Fibroblast of pulmonary artery (primary cell): ENCODE data around the gene TTC34.

Experiments used
- DNase-seq: peaks from one replicate; pipeline ENCODE4 v3.0.0-alpha.2; 2010; ENCODE audit warnings: low read depth
- H3K4me3 ChIP-seq: replicated peaks from 2 replicates; pipeline ENCODE4 v1.5.1; 2011; ENCODE audit warnings: low read depth, mild to moderate bottlenecking, control low read depth, low read length, moderate library complexity
- TF ChIP-seq, protein P1 (sequence below): IDR thresholded peaks from 2 replicates; pipeline ENCODE4 v1.5.1; 2011; ENCODE audit warnings: mild to moderate bottlenecking, control low read depth, low read length, inconsistent platforms; ENCODE audit errors: missing control alignments

TTC34 gene

DNA sequence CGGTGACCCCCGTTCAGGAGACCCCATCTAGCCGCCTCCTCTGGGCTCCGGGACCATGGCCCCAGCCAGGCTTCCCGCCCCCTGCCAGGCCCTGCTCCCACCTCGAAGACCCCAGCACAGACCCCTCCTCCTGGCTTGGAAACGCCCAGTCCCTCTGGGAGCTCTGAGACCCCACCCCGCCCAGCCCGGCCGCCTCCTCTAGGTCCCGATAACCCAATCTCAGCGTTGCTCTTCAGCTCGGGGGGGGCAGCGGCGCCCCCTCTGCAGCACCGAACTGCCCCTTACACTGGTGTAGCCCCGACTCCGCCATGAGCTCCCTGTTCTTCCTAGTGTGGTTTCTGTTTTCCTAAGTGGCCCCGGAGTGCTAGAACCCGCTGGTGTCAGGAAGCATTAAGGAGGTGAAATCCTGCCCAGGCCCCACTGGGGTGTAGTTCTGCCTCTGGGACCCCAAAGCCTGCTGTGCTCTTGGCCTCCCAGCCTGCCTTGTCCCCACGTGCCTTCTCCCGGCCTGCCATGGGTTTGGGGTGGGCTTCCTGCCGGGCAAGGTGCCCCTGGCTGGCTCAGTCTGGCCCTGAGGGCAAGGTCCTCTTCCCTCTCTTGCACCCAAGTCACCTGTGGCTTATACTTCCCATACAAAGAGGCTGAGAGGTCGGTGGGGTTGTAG lies 157.9 kb downstream of the TTC34 start:
- TF ChIP-seq, protein P1, sequence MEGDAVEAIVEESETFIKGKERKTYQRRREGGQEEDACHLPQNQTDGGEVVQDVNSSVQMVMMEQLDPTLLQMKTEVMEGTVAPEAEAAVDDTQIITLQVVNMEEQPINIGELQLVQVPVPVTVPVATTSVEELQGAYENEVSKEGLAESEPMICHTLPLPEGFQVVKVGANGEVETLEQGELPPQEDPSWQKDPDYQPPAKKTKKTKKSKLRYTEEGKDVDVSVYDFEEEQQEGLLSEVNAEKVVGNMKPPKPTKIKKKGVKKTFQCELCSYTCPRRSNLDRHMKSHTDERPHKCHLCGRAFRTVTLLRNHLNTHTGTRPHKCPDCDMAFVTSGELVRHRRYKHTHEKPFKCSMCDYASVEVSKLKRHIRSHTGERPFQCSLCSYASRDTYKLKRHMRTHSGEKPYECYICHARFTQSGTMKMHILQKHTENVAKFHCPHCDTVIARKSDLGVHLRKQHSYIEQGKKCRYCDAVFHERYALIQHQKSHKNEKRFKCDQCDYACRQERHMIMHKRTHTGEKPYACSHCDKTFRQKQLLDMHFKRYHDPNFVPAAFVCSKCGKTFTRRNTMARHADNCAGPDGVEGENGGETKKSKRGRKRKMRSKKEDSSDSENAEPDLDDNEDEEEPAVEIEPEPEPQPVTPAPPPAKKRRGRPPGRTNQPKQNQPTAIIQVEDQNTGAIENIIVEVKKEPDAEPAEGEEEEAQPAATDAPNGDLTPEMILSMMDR = no peak
- DNase-seq = no peak
- peak overlapping the region; percentile 76 for H3K4me3 ChIP-seq

DNA sequence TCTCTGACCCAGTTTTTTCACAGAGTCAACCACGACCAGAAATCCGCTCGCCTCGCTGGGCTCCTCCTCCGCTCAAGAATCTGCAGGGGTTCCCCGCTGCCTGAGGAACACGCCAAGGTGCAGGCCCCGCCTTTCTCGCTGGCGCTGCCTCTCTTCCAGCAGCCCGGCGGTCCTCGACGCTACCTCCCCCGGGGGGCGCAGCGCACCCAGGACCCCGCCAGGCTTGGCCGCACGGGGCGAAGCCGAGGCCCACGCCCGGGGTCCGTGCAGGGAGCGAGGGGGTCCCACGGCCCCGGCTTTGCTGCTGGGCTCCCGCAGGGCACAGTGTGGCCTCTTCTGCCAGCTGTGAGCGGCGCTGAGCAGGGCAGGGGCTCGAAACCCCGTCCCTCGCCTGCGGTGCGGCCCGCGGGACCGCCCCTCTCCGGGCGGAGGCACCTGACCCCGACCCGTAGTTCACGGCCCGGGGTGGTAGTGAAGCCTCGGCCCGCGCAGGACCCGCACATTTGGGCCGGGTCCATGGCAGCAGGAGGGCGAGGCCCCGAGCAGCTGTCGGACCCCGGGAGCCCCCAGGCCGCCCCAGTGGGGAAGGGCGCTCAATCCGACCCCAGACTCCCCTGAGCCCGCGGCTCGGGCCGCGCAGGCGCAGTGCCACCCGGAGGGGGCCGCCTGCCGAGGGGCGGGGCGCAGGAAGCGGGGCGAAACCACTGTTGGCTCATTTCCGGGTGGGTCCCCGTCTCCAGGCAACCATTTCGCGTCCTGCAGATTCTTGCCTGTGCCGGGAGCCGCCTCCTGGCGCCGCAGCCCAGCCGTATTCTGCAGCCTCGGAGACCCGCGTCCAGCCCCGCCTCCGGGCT lies 158.7 kb downstream of the TTC34 start:
- TF ChIP-seq, protein P1 = peak; percentile 13
- DNase-seq = peak; percentile 91
- peak overlapping the region; percentile 76 for H3K4me3 ChIP-seq

DNA sequence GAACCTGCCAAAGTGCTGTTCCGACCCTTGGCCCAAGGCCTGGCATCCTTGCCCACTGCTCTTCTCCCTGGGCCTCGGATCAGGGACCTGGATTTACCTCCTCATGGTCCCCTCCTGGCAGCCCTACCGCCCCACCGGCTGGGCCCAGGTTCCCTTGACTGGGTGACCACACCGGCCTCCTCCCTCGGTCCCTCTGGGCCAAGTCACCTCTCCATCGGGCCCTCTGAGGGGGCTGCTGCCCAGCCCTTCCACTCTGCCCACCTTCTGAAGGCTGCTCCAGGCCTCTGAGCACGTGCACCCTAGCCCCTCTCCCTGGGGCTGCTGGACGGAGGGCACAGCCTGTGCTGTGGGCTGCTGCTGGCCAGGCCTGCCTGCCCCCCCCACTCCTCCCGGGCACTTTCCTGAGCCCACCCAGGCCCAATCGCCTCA lies 159.3 kb downstream of the TTC34 start:
- no peak for DNase-seq
- peak overlapping the region; percentile 76 for H3K4me3 ChIP-seq
- TF ChIP-seq, protein P1 = no peak

DNA sequence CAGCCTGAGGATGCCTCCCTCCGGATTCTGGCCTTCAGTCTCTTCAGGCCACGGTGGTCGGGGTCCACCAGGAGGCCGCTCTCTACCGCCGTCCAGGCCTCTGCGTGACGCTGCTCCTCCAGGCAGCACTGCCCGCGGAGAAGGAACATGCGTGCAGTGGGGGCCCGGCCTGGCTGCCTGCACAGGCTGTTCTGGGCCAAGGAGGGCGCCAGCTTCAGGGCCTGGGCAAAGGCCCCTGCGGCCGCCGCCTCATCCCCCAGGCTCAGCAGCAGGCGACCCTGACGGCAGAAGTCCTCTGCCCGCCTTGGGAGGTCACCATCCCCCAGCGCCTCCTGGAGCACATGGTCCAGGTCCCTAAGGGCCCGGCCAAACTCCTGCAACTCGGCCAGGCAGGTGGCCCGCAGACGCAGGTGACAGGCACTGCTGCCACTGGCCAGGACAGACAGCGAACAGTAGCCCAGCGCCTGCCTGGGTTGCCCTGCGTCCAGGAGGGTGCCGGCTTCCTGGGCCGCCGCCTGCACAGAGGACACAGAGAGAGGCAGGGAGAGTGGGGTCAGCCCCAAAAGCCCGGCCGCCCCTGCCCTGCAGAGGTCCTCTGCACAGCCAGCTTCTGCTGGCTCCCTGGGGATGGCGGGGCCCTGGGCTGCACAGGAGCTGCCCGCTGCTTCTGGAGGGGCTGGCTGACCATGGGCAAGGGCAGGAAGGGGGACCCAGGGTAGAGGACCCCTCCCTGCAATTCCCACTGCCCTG lies 159.9 kb downstream of the TTC34 start:
- DNase-seq = no peak
- H3K4me3 ChIP-seq = peak overlapping the region; percentile 76
- TF ChIP-seq, protein P1 = no peak

DNA sequence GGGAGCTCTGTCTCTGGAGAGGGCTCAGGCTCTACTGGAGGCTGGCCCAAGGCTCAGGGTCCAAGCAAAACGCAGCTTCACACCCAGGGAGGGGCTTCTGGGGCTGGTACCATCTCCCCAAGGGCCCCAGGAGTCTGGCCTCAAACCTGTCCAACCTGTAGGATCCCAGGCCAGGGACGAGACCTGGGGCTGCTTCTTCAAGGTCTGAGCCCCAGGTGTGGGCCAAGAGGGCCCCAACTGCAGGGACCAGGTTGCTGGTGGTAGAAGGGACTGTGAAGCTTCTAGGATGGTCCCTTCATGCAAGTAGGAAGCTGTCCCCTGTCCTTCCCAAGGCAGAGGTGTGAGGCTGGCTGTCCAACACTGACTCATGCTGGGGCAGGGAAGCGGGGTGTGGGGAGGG lies 160.9 kb downstream of the TTC34 start:
- H3K4me3 ChIP-seq = no peak overlapping the region
- DNase-seq = no peak
- TF ChIP-seq, protein P1 = no peak

DNA sequence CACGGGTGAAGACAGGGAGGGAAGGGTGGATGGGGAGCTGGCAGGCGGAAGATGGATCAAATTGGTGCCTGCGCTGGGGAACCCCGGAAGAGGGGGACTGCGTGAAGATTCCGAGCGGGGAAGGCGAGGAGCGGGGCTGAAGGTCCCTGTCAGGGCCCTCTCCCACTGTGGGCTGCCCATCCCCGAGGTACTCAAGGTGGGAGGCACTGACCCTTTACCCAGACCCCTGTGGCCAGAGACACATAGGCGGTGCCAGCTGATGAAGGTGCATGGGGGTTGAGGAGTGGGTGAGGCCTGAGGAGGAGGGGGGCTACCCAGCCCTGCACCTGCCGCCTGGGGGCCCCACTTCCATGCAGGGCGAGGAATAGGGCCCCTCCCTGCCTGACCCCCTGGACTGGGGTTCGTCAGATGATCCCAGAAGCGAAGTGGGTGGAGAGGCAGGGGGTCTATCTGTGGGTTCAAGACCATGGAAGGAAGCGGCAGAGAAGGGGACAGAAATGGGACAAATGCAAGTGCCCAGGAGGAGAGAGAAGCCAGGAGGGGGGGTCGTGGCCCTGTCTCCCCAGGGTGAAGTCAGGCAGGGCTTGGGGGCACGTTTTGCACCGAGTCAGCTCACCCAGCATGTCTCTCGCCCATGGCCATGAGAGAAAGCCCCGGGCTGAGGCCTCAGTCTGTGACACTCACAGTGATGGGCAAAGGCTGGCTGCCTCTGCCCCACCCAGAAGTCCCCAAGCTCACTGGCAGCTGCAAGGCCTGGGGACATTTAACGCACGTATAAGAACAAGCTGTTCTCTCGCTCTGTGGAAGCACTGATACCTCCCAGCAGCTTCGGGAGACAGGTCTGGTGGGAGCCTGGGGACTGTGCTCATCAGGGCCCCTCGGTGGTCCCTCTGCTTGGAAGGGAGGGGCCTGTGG lies 161.6 kb downstream of the TTC34 start:
- no peak for DNase-seq

More for the DNA sequence above, 161.6 kb downstream of the TTC34 start:
- TF ChIP-seq, protein P1 = no peak
- no peak overlapping the region for H3K4me3 ChIP-seq
